Small intestine (tissue), 7 donors: ENCODE measurements around the gene IL10. TPM values are rescaled to one million over a fixed set of nuclear protein-coding genes. Genes with fewer than 3 reads are reported as not detected.

ENCODE experiments used
- DNase-seq, 2 donors: peaks; one replicate each; pipeline versions ENCODE4 v3.0.0 to v3.0.0-alpha.2; 2013
- FAIRE-seq: peaks from 2 replicates; lab custom pipeline; 2012; peaks lifted over from hg19 to GRCh38; lab: Jason Lieb, UNC
- H3K27ac ChIP-seq, 3 donors: one replicate each; pipeline ENCODE4 v1.5.1; 2013; ENCODE audit warnings: low read length in 2 of 3, mild to moderate bottlenecking in 2 of 3, control low read depth in 1 of 3, inconsistent platforms in 1 of 3, low read depth in 1 of 3, moderate library complexity in 1 of 3
- H3K27me3 ChIP-seq, 3 donors: one replicate each; pipeline ENCODE4 v1.6.1; 2013; ENCODE audit warnings: low read length in 3 of 3, inconsistent platforms in 1 of 3; ENCODE audit not compliant: control insufficient read depth in 3 of 3, insufficient read depth in 3 of 3
- H3K36me3 ChIP-seq, 3 donors: one replicate each; pipeline ENCODE4 v1.6.1; 2013; ENCODE audit warnings: low read length in 3 of 3, inconsistent platforms in 1 of 3, low read depth in 1 of 3, mild to moderate bottlenecking in 1 of 3, moderate library complexity in 1 of 3; ENCODE audit not compliant: control insufficient read depth in 3 of 3, insufficient read depth in 2 of 3
- H3K4me1 ChIP-seq, 3 donors: one replicate each; pipeline ENCODE4 v1.6.1; 2013; ENCODE audit warnings: low read length in 2 of 3, inconsistent platforms in 1 of 3, low read depth in 1 of 3, mild to moderate bottlenecking in 1 of 3, moderate library complexity in 1 of 3; ENCODE audit not compliant: control insufficient read depth in 3 of 3, insufficient read depth in 2 of 3
- H3K4me3 ChIP-seq, 3 donors: one replicate each; pipeline ENCODE4 v1.5.1; 2013; ENCODE audit warnings: low read length in 3 of 3, control low read depth in 1 of 3, inconsistent platforms in 1 of 3, low read depth in 1 of 3, mild to moderate bottlenecking in 1 of 3, moderate library complexity in 1 of 3
- H3K9me3 ChIP-seq, 2 donors: one replicate each; pipeline ENCODE4 v1.6.1; 2013; ENCODE audit warnings: low read depth in 1 of 2, low read length in 1 of 2; ENCODE audit not compliant: control insufficient read depth in 2 of 2, insufficient read depth in 1 of 2
- WGBS, 3 donors: extraction: QIAGEN DNeasy Blood & Tissue Kit; methylation state at CpG; one replicate each; pipeline ENCODE4 v1.1.7; 2013; 5-methylcytosine and 5-hydroxymethylcytosine counted together
- polyA plus RNA-seq, 4 donors: library from polyadenylated mRNA; stranded (reverse) in 3 of 4; unstranded in 1 of 4; fragments of 200-250 nt in 3 of 4; fragments of 120-200 nt in 1 of 4; gene quantifications; one replicate each; pipeline versions ENCODE4 v1.2.1 to v1.2.3, GENCODE V29; 2013
- donor health status: healthy with polysubstance abuse.
- donor health status: control.
- donor health status: control.
- donor health status: Bipolar disorder and iron deficiency.
- donor health status: healthy.

IL10 gene
- polyA plus RNA-seq, 4 donors, result 0.41 to 5.1 (median 0.54) TPM; not detected in 1

DNA sequence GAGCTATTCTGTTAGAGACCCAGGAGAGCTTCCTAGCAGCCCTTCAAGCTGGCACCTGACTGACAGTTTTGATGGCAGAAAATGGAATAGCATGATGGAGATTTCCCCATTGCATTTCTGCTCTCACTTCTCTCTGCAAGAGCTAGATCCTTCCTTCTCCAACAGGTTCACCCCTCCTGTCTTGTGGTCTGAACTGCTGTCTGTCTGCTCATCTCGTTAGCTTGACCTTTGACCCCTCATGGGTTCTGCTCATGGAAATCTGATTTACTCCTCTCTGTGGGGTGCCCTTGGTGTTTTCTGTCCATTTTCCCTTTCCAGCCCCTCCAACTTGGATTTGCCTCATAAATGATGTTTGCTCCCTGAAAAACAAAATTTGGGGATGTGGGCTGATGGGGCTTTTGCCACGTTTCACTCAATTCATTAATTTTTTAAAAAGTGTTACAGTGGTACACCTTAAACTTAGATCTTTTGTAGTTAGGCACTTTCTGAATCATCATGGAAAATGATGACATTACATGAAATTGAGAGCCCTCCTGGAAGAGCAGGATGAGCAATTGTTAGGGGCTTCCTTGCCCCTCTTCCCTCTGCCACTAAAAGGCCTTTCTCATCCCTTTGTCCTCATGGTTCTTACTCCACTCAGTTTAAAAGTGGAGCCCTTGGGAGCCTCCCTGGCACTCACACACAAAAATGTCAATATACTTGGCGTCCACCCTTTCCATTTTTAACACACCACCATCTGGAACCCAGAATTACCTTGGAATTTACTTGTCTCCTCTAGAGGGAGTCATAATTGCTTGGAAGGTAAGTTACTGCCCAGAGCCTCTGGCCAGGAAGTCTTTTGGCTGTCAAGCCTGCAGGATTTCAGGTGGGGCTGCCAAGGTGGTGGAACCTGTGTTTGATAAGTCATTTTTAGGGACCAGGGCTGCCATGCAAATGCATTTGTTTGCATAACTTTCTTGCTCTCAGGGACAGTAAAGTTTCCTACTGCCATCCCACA, 33.6 kb downstream of the IL10 start:
- peak in 1 of 2 donors; percentile 19 for DNase-seq
- peak overlapping the region in 1 of 3 donors; percentile 41 for H3K27ac ChIP-seq
- 49 to 56% (median 56%) methylated on average over 3 of the region's 3 CpGs for WGBS, 3 donors
- no peak for FAIRE-seq
- H3K27me3 ChIP-seq, result no peaks in the 10 kb centered on the region
- no peaks in the 10 kb centered on the region for H3K9me3 ChIP-seq
- no peak overlapping the region for H3K4me3 ChIP-seq
- H3K4me1 ChIP-seq, result peaks cover 0 to 6% (median 0%) of the 10 kb centered on the region in 3 donors
- H3K36me3 ChIP-seq, result peaks cover 0 to 42% (median 5%) of the 10 kb centered on the region in 3 donors

- no peaks in the 10 kb centered on the region for H3K27me3 ChIP-seq
- DNase-seq, result no peak
- peaks cover 0 to 6% (median 0%) of the 10 kb centered on the region in 3 donors for H3K4me1 ChIP-seq
- H3K9me3 ChIP-seq, result no peaks in the 10 kb centered on the region
- FAIRE-seq, result no peak
- peaks cover 6 to 51% (median 8%) of the 10 kb centered on the region in 3 donors for H3K36me3 ChIP-seq
- WGBS, 3 donors, result 40 to 47% (median 46%) methylated on average over 3 of the region's 3 CpGs
- peak overlapping the region in 1 of 3 donors; percentile 76 for H3K27ac ChIP-seq
- no peak overlapping the region for H3K4me3 ChIP-seq
Observed at GRCh38 chr1:206737729-206738201, 34.5 kb downstream of the IL10 start.

DNA sequence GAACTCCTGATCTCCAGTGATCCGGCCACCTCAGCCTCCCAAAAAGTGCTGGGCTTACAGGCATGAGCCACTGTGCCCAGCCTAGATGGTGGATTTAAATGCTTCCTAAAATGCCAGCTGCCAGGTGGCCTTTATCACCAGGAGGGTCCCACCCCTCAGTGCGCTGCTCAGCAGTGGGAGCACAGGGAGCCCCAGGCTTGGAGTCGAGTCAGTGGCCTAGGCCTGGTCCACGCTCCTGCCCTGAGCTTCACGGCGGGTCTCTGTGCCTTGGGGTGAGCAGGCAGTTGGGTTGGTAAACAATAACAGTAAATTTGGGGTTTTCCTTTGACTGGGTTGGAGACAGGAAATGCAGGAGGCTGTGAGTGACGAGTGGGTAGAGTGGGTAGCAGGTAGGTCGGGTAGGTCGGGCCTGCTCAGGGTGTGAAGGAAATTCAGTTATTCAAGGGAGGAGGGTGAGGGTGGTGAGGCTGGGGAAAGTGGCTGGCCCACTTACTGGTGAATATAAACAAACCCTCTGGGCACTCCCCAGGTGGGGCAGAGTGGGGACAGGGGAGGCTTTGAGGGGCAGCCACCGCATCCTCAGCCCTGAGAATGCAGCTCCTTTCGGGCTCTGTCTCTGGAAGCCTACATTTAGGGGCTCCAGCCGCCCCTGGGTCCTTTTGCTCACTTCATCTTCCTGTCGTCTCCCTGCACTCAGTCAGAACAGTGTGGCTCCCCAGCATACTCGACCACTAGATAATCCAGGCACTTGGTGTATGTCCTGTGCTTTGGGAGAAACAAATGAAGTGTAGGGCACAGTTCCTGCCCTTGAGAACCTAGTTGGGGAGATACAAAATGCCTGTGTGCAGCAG, 35.2 kb downstream of the IL10 start:
- peak overlapping the region in 1 of 3 donors; percentile 76 for H3K27ac ChIP-seq
- peaks cover 0 to 6% (median 0%) of the 10 kb centered on the region in 3 donors for H3K4me1 ChIP-seq
- WGBS, 3 donors, result 76 to 86% (median 77%) methylated on average over 14 of the region's 14 CpGs
- FAIRE-seq (no peak), DNase-seq (peak in 1 of 2 donors; percentile 27)
- H3K9me3 ChIP-seq, result no peaks in the 10 kb centered on the region
- H3K27me3 ChIP-seq, result no peaks in the 10 kb centered on the region
- peaks cover 10 to 58% (median 11%) of the 10 kb centered on the region in 3 donors for H3K36me3 ChIP-seq
- H3K4me3 ChIP-seq, result no peak overlapping the region

- H3K4me3 ChIP-seq, result no peak overlapping the region
- H3K9me3 ChIP-seq, result no peaks in the 10 kb centered on the region
- H3K36me3 ChIP-seq, result peaks cover 18 to 73% (median 18%) of the 10 kb centered on the region in 3 donors
- FAIRE-seq, result no peak
- no peak for DNase-seq
- no peaks in the 10 kb centered on the region for H3K27me3 ChIP-seq
- H3K27ac ChIP-seq, result no peak overlapping the region
- WGBS, 3 donors, result 71 to 77% (median 75%) methylated on average over 5 of the region's 5 CpGs
- H3K4me1 ChIP-seq, result peaks cover 0 to 6% (median 0%) of the 10 kb centered on the region in 3 donors
Observed at GRCh38 chr1:206735553-206736031, 36.7 kb downstream of the IL10 start.

GRCh38 chr1:206734499-206735142, 37.7 kb downstream of the IL10 start:
- Histone ChIP-seq H3K4me3 (no peak overlapping the region), H3K27ac (no peak overlapping the region), H3K27me3 (no peaks in the 10 kb centered on the region), H3K9me3 (no peaks in the 10 kb centered on the region), H3K36me3 (peaks cover 20 to 83% (median 23%) of the 10 kb centered on the region in 3 donors), H3K4me1 (peaks cover 0 to 6% (median 0%) of the 10 kb centered on the region in 3 donors)
- 62 to 66% (median 66%) methylated on average over 9 of the region's 9 CpGs for WGBS, 3 donors
- FAIRE-seq, result no peak
- peak; percentile 48 to 53 for DNase-seq

DNA sequence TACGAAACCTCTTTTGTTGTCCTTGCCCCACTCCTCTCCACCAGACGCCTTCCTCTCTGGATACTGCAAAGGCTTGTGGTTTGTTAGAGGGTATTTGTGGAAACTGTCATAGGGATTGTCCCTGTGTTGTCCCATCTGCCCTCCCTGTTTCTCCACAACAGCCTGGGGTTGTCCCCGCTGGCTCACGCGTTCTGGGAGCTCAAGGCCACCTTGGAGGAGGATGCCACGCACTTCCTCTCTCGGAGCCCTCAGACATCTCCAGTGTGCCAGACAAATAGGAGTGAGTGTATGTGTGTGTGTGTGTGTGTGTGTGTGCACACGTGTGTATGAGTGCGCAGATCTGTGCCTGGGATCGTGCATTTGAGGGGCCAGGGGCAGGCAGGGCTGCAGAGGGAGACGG, 39.3 kb downstream of the IL10 start:
- no peak overlapping the region for H3K4me3 ChIP-seq
- H3K27me3 ChIP-seq, result no peaks in the 10 kb centered on the region
- no peaks in the 10 kb centered on the region for H3K4me1 ChIP-seq
- no peaks in the 10 kb centered on the region for H3K9me3 ChIP-seq
- no peak overlapping the region for H3K27ac ChIP-seq
- peaks cover 23 to 95% (median 27%) of the 10 kb centered on the region in 3 donors for H3K36me3 ChIP-seq
- no peak for FAIRE-seq
- 84 to 88% (median 87%) methylated on average over 11 of the region's 11 CpGs for WGBS, 3 donors
- DNase-seq, result no peak

DNA sequence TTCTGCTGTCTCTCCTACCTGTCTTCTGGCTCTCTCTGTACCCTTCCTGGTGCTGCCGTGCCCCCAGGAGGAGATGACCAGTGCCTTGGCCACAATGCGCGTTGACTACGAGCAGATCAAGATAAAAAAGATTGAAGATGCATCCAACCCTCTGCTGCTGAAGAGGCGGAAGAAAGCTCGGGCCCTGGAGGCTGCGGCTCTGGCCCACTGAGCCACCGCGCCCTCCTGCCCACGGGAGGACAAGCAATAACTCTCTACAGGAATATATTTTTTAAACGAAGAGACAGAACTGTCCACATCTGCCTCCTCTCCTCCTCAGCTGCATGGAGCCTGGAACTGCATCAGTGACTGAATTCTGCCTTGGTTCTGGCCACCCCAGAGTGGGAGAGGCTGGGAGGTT, 39.8 kb downstream of the IL10 start:
- Histone ChIP-seq H3K27me3 (no peaks in the 10 kb centered on the region), H3K9me3 (no peaks in the 10 kb centered on the region), H3K4me1 (no peaks in the 10 kb centered on the region), H3K27ac (no peak overlapping the region), H3K4me3 (no peak overlapping the region), H3K36me3 (peaks cover 23 to 90% (median 27%) of the 10 kb centered on the region in 3 donors)
- no peak for FAIRE-seq
- 86 to 90% (median 87%) methylated on average over 11 of the region's 11 CpGs for WGBS, 3 donors
- DNase-seq, result no peak
